Ishikawa (cell line): ENCODE measurements around the gene RNU5B-1.
A peak's percentile ranks its signal among the peaks of the same experiment; 100 is the strongest.

ENCODE experiments used
- CEBPB ChIP-seq: IDR thresholded peaks from 2 replicates; pipeline ENCODE4 v1.6.1; 2012
- CREB1 ChIP-seq: IDR thresholded peaks from 2 replicates; pipeline ENCODE4 v1.6.1; 2012; ENCODE audit warnings: low read depth
- EGR1 ChIP-seq: IDR thresholded peaks from 2 replicates; pipeline ENCODE4 v1.6.1; 2012
- EP300 ChIP-seq: IDR thresholded peaks from 2 replicates; pipeline ENCODE4 v1.6.1; 2012; ENCODE audit warnings: borderline replicate concordance
- FOXM1 ChIP-seq: IDR thresholded peaks from 2 replicates; pipeline ENCODE4 v1.6.1; 2012; ENCODE audit warnings: low read depth, borderline replicate concordance
- NFIC ChIP-seq: IDR thresholded peaks from 2 replicates; pipeline ENCODE4 v1.6.1; 2012
- RAD21 ChIP-seq: IDR thresholded peaks from 2 replicates; pipeline ENCODE4 v1.6.1; 2012; ENCODE audit warnings: low read depth
- TAF1 ChIP-seq: IDR thresholded peaks from 2 replicates; pipeline ENCODE4 v1.6.1; 2012; ENCODE audit warnings: low read depth, mild to moderate bottlenecking
- TCF12 ChIP-seq: IDR thresholded peaks from 2 replicates; pipeline ENCODE4 v1.6.1; 2012; ENCODE audit warnings: low read depth
- TEAD4 ChIP-seq: IDR thresholded peaks from 2 replicates; pipeline ENCODE4 v1.6.1; 2012
- YY1 ChIP-seq: IDR thresholded peaks from 2 replicates; pipeline ENCODE4 v1.6.1; 2012; ENCODE audit warnings: low read depth
- ZBTB7A ChIP-seq: IDR thresholded peaks from 2 replicates; pipeline ENCODE4 v1.6.1; 2012; ENCODE audit warnings: low read depth
- TF ChIP-seq, protein P1 (sequence below): IDR thresholded peaks from 2 replicates; pipeline ENCODE4 v1.6.1; 2012
- TF ChIP-seq, protein P2 (sequence below): IDR thresholded peaks from 2 replicates; pipeline ENCODE4 v1.6.1; 2012
- TF ChIP-seq, protein P3 (sequence below): IDR thresholded peaks from 2 replicates; pipeline ENCODE4 v1.6.1; 2012; ENCODE audit warnings: low read depth, mild to moderate bottlenecking

The RNU5B-1 gene

DNA sequence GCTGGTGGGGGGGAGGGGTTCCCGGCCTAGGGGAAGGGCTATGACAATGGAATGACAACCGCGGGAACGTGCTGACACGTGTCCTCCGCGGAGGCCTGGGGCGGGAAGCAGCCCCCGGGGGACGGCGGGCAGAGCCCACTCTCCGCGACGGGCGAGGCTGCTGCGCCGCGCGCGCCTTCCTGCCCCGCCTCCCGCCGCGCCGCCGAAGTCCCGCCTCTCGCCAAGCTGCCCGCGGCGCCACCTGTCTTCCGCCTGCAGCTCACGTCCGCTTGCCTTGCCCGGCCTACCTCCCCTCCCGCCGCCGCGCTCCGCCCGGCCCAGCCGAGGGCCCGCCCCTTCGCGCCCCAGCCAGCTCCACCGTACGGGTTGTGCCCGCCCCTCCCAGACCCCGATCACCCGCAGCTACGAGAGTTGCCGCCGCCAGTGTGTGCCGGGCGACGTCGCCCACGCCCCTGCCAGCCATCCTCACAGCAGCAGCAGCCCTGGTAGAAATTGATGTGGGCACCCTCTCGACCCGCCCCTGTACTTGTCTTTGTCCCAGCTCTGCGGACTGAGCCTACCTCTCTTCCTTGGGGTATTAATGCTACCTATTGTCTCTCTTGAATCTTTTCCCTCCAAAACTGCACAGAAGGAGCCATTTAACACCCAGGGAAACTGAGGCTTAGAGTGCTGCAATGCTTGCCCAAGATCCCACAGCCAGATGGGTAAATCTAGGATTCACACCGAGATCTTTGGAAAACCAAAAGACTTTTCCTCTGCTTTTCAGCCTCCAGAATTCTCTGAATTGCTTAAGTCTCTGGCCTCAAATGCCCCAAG, 17.6 kb upstream of the RNU5B-1 start, which contains the start of gene PARP16:
TSS of gene PARP16 (minus strand) at position 180 of the 816 bp plus-strand sequence. CDS start 457 bp downstream, outside the sequence.
- TF ChIP-seq, protein P1, sequence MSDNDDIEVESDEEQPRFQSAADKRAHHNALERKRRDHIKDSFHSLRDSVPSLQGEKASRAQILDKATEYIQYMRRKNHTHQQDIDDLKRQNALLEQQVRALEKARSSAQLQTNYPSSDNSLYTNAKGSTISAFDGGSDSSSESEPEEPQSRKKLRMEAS: peak; percentile 49; the same call in 1 of the 2 replicates
- TF ChIP-seq RAD21: no peak

DNA sequence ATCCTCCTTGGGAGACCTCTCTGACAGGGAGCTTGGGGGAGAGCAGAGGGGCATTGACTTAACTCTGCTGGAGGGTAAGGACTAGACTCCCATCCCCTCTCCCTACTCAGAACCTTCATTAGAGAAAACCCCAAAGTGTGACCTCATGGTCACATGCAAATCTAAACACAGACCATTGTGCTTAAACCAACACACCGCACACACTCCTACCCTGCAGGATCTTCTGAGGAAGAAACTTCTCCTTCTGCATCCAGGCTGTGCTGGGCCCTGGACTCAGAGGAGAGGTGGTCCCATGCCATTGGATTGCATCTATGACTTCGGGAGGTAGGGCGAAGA, 17.0 kb upstream of the RNU5B-1 start:
- TF ChIP-seq CEBPB (no peak), NFIC (no peak), TEAD4 (no peak), CREB1 (no peak)

DNA sequence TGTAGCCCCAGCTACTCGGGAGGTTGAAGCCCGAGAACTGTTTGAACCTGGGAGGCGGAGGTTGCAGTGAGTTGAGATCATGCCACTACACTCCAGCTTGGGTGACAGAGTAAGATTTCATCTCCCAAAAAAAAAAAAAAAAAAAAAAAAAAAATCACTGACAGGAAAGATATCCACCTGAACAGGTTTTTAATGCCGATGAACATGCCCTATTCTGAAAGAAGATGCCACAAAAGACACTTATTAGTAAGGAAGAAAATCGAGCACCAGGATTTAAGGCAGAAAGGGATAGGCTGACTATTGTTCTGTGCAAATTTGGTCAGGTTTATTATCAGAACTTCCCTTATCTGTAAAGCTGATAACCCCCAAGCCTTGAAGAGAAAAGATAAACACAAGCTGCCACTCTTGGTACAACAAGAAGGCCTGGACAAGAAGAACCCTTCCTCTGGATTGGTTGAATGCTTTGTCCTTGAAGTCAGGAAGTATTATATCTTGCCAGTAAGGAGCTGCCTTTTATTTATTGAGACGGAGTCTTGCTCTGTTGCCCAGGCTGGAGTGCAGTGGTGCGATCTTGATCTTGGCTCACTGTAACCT, 15.1 kb upstream of the RNU5B-1 start:
- TF ChIP-seq YY1: no peak

DNA sequence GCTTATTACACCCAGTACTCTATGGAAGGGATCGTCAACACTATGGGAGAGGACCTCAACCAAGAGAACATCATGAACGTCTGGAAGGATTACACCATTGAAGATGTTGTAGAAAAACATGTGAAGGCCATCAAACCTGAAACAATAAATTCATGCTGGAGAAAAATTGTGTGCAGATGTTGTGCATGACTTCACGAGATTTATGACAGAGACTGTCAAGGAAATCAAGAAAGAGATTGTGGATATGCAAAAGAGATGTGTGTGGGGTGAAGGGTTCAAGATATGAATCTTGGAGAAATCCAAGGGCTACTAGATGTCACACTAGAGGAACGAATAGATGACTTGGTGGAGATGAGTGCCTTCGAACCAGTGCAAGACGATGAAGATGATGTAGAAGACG, 14.2 kb upstream of the RNU5B-1 start:
- TF ChIP-seq, protein P2, sequence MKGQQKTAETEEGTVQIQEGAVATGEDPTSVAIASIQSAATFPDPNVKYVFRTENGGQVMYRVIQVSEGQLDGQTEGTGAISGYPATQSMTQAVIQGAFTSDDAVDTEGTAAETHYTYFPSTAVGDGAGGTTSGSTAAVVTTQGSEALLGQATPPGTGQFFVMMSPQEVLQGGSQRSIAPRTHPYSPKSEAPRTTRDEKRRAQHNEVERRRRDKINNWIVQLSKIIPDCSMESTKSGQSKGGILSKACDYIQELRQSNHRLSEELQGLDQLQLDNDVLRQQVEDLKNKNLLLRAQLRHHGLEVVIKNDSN: no peak
- TF ChIP-seq EP300 (no peak), NFIC (no peak), TCF12 (no peak), CREB1 (no peak), FOXM1 (no peak), TEAD4 (no peak), CEBPB (no peak), ZBTB7A (no peak)
- TF ChIP-seq, protein P1: no peak

DNA sequence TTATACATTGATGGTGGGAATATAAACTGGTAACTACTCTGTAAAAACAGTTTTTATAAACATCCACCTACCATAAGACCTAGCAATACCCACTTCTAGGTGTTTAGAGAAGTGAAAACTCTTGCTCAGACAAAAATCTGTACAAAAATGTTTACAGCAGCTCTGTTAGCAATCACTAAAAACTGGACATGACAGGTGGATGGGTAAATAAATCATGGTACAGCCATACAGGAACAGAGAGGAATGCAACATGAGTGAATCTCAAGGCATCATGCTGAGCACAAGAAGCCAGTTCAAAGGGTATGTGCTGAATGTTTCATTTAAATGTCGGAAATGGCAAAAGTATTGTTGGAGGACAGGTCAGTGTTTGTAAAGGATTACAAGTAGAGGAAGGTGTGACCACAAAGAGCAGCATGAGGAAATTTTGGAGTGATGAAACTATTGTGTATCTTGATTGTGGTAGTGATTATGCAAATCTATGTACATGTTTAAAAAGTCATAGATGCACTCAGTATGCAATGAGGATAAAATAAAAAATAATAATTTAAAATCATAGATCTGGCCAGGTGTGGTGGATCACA, 11.4 kb upstream of the RNU5B-1 start:
- TF ChIP-seq EGR1: no peak
- TF ChIP-seq TCF12: no peak
- TF ChIP-seq YY1: no peak
- no peak for TF ChIP-seq FOXM1
- no peak for TF ChIP-seq NFIC
- TF ChIP-seq, protein P1: no peak
- TF ChIP-seq, protein P2: no peak
- no peak for TF ChIP-seq CREB1
- no peak for TF ChIP-seq RAD21
- TF ChIP-seq TAF1: no peak
- no peak for TF ChIP-seq ZBTB7A
- TF ChIP-seq TEAD4: no peak
- TF ChIP-seq CEBPB: no peak
- TF ChIP-seq, protein P3, sequence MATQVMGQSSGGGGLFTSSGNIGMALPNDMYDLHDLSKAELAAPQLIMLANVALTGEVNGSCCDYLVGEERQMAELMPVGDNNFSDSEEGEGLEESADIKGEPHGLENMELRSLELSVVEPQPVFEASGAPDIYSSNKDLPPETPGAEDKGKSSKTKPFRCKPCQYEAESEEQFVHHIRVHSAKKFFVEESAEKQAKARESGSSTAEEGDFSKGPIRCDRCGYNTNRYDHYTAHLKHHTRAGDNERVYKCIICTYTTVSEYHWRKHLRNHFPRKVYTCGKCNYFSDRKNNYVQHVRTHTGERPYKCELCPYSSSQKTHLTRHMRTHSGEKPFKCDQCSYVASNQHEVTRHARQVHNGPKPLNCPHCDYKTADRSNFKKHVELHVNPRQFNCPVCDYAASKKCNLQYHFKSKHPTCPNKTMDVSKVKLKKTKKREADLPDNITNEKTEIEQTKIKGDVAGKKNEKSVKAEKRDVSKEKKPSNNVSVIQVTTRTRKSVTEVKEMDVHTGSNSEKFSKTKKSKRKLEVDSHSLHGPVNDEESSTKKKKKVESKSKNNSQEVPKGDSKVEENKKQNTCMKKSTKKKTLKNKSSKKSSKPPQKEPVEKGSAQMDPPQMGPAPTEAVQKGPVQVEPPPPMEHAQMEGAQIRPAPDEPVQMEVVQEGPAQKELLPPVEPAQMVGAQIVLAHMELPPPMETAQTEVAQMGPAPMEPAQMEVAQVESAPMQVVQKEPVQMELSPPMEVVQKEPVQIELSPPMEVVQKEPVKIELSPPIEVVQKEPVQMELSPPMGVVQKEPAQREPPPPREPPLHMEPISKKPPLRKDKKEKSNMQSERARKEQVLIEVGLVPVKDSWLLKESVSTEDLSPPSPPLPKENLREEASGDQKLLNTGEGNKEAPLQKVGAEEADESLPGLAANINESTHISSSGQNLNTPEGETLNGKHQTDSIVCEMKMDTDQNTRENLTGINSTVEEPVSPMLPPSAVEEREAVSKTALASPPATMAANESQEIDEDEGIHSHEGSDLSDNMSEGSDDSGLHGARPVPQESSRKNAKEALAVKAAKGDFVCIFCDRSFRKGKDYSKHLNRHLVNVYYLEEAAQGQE: no peak
- no peak for TF ChIP-seq EP300

DNA sequence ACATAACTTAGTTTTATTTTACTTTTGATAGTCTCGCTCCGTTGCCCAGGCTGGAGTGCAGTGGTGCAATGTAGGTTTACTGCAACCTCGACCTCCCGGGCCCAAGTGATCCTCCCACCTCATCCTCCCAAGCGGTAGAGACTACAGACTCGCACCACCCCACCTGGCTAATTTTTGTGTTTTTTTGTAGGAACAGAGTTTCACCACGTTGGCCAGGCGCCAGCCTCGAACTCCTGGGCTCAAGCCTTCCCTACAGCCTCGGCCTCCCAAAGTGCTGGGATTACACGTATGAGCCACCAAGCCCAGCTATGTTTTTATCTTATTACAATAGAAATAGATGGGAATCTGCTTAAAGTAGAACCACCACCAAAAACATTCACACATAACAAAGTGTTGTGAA, 5.7 kb upstream of the RNU5B-1 start:
- TF ChIP-seq CREB1 (no peak), ZBTB7A (no peak), TEAD4 (no peak), FOXM1 (no peak), RAD21 (no peak), NFIC (no peak), TCF12 (no peak), YY1 (no peak), CEBPB (no peak), EGR1 (no peak), TAF1 (no peak), EP300 (no peak)
- TF ChIP-seq, protein P2: no peak
- TF ChIP-seq, protein P1: no peak
- TF ChIP-seq, protein P3: no peak
